Left ventricle myocardium inferior (tissue), 1 donor: Measurements from ENCODE around the gene ST3GAL3. TPM values are rescaled to one million over a fixed set of nuclear protein-coding genes. Genes with fewer than 3 reads are reported as not detected.

Source experiments
- DNase-seq: peaks from one replicate; pipeline ENCODE4 v3.0.0-alpha.2; 2020
- H3K27ac ChIP-seq: fragments of 200-600 bp; replicated peaks from 2 replicates; pipeline ENCODE4 v1.8.0; 2021
- H3K27me3 ChIP-seq: fragments of 200-600 bp; 2 replicates; pipeline ENCODE4 v1.8.0; 2021; ENCODE audit warnings: low read depth
- H3K36me3 ChIP-seq: fragments of 200-600 bp; 2 replicates; pipeline ENCODE4 v1.8.0; 2021
- H3K4me1 ChIP-seq: fragments of 200-600 bp; 2 replicates; pipeline ENCODE4 v1.8.0; 2021
- H3K4me3 ChIP-seq: fragments of 200-600 bp; 2 replicates; pipeline ENCODE4 v1.8.0; 2021; ENCODE audit warnings: mild to moderate bottlenecking, moderate library complexity
- H3K9me3 ChIP-seq: fragments of 200-600 bp; replicated peaks from 2 replicates; pipeline ENCODE4 v1.8.0; 2021
- CTCF ChIP-seq: fragments of 200-600 bp; IDR thresholded peaks from 2 replicates; pipeline ENCODE4 v1.8.0; 2021; ENCODE audit warnings: antibody characterized with exemption, mild to moderate bottlenecking, borderline replicate concordance
- intact Hi-C: fragments of 100-400 bp; cut with micrococcal nuclease; formaldehyde crosslinking; loops from one replicate; pipeline ENCODE4 v1.11.0; 2022
- total RNA-seq: library from RNA; stranded (reverse); fragmentation: NEBNext Ultra II Directional; extraction: Animal tissue kit (Norgen Biotek cat#: 25700); gene quantifications from one replicate; pipeline ENCODE4 v1.2.1, GENCODE V29; 2021
- donor health status: DM: no; HTN: yes; CAD: no; lungs with severe emphysema.

The ST3GAL3 gene
- total RNA-seq, 1 donor from 2014 or later, result 29.9 TPM

- TF ChIP-seq CTCF, result no peak
- Histone ChIP-seq H3K4me3 (no peak overlapping the region), H3K27ac (no peak overlapping the region), H3K4me1 (peaks cover 23% of the 10 kb centered on the region), H3K36me3 (peaks cover 31% of the 10 kb centered on the region), H3K9me3 (no peaks in the 10 kb centered on the region), H3K27me3 (no peaks in the 10 kb centered on the region)
- intact Hi-C loops, result no loop called here
- no peak for DNase-seq
Observed at GRCh38 chr1:43900386-43900785, 193.1 kb downstream of the ST3GAL3 start.

GRCh38 chr1:43901196-43901961, 194.0 kb downstream of the ST3GAL3 start:
- no peak overlapping the region for H3K4me3 ChIP-seq
- peak overlapping the region; percentile 23 for H3K27ac ChIP-seq
- no peak for TF ChIP-seq CTCF
- H3K27me3 ChIP-seq, result no peaks in the 10 kb centered on the region
- H3K36me3 ChIP-seq, result peaks cover 27% of the 10 kb centered on the region
- no peaks in the 10 kb centered on the region for H3K9me3 ChIP-seq
- peaks cover 23% of the 10 kb centered on the region for H3K4me1 ChIP-seq
- intact Hi-C loops, result no loop called here
- no peak for DNase-seq

GRCh38 chr1:43902058-43902831, 194.9 kb downstream of the ST3GAL3 start:
- peaks cover 23% of the 10 kb centered on the region for H3K4me1 ChIP-seq
- H3K27ac ChIP-seq, result no peak overlapping the region
- peaks cover 27% of the 10 kb centered on the region for H3K36me3 ChIP-seq
- H3K4me3 ChIP-seq, result no peak overlapping the region
- H3K9me3 ChIP-seq, result no peaks in the 10 kb centered on the region
- no peak for DNase-seq
- TF ChIP-seq CTCF, result no peak
- no peaks in the 10 kb centered on the region for H3K27me3 ChIP-seq
- intact Hi-C loops, result no loop called here

GRCh38 chr1:43904660-43905551, 197.6 kb downstream of the ST3GAL3 start:
- Histone ChIP-seq H3K36me3 (peaks cover 2% of the 10 kb centered on the region), H3K9me3 (no peaks in the 10 kb centered on the region), H3K4me1 (peaks cover 15% of the 10 kb centered on the region), H3K27ac (no peak overlapping the region), H3K4me3 (no peak overlapping the region), H3K27me3 (no peaks in the 10 kb centered on the region)
- DNase-seq, result no peak
- intact Hi-C loops, result no loop called here
- TF ChIP-seq CTCF, result no peak

GRCh38 chr1:43908226-43908625, 200.9 kb downstream of the ST3GAL3 start:
- no peaks in the 10 kb centered on the region for H3K36me3 ChIP-seq
- H3K27me3 ChIP-seq, result no peaks in the 10 kb centered on the region
- intact Hi-C loops, result no loop called here
- no peak for DNase-seq
- no peaks in the 10 kb centered on the region for H3K4me1 ChIP-seq
- no peak overlapping the region for H3K4me3 ChIP-seq
- no peaks in the 10 kb centered on the region for H3K9me3 ChIP-seq
- H3K27ac ChIP-seq, result no peak overlapping the region
- no peak for TF ChIP-seq CTCF
